Pancreas (tissue), 10 donors: ENCODE results near the gene STAT5B. TPM values are rescaled to one million over a fixed set of nuclear protein-coding genes. Genes with fewer than 3 reads are reported as not detected.
"Not testable (repeated sequence)": the region's sequence is repeated elsewhere in the genome, so short reads cannot be mapped to it uniquely, and the experiment has no call there.

Experiments
- ATAC-seq, 4 donors: fragments of 200-7000 bp; cut with Tn5 transposase; one replicate each; pipeline versions ENCODE4 v1.8.0 to v1.9.1; 2020; ENCODE audit warnings: mild to moderate bottlenecking in 4 of 4, moderate library complexity in 4 of 4
- DNase-seq, 6 donors: peaks; one replicate each; pipeline ENCODE4 v3.0.0-alpha.2; 2020
- FAIRE-seq: peaks from 2 replicates; lab custom pipeline; 2012; peaks lifted over from hg19 to GRCh38; lab: Jason Lieb, UNC
- H3K27ac ChIP-seq, 4 donors: fragments of 200-600 bp; sonication (generic); 1 replicate in 3 of 4; 2 replicates in 1 of 4; pipeline versions ENCODE4 v1.5.0 to v1.8.0; 2020
- H3K27me3 ChIP-seq, 4 donors: fragments of 200-600 bp; one replicate each; pipeline ENCODE4 v1.8.0; 2021
- H3K36me3 ChIP-seq, 3 donors: fragments of 200-600 bp; sonication (generic) in 1 of 3; one replicate each; pipeline versions ENCODE4 v1.5.0 to v1.8.0; 2020 to 2021
- H3K4me1 ChIP-seq, 3 donors: fragments of 200-600 bp; one replicate each; pipeline ENCODE4 v1.8.0; 2021
- H3K4me3 ChIP-seq, 4 donors: fragments of 200-600 bp; sonication (generic) in 2 of 4; one replicate each; pipeline versions ENCODE4 v1.5.0 to v1.8.0; 2020 to 2021
- H3K9me3 ChIP-seq, 4 donors: fragments of 200-600 bp; one replicate each; pipeline ENCODE4 v1.8.0; 2021
- WGBS, 2 donors: extraction: QIAGEN DNeasy Blood & Tissue Kit; methylation state at CpG; one replicate each; pipeline ENCODE4 v1.1.7; 2013; 5-methylcytosine and 5-hydroxymethylcytosine counted together
- intact Hi-C, 3 donors: fragments of 100-400 bp; cut with DNase I; formaldehyde crosslinking; loops; one replicate each; pipeline versions ENCODE4 v1.11.1 to v1.14.2; 2022
- polyA plus RNA-seq, 2 donors: library from polyadenylated mRNA; stranded (reverse); fragments of 200-250 nt; gene quantifications; one replicate each; pipeline ENCODE4 v1.2.3, GENCODE V29; 2013
- total RNA-seq, 6 donors: library from RNA; stranded (reverse); fragmentation: NEBNext Ultra II Directional in 4 of 6; extraction: Animal tissue kit (Norgen Biotek cat#: 25700) in 4 of 6; gene quantifications; one replicate each; pipeline versions ENCODE4 v1.2.1 to v1.2.4, GENCODE V29; 2021 to 2023
- TF ChIP-seq, protein P1 (sequence below), 4 donors: fragments of 200-600 bp; sonication (generic) in 3 of 4; IDR thresholded peaks; one replicate each; pipeline versions ENCODE4 v1.5.0 to v1.8.0; 2021; ENCODE audit warnings: antibody characterized with exemption in 4 of 4
- donor health status: healthy with polysubstance abuse.
- donor health status: DM: no; HTN: no; CAD: no; lungs with moderate emphysema.
- donor health status: DM: no; HTN: no; CAD: no.
- donor health status: control.
- donor health status: control.
- donor health status: Bipolar disorder and iron deficiency.
- donor health status: DM: yes; HTN: yes; CAD: no.
- donor health status: DM: no; HTN: no; CAD: no.
- donor health status: DM: no; HTN: no; CAD: no.
- donor health status: DM: yes; HTN: yes; CAD: no.

Gene STAT5B
- total and polyA plus RNA-seq, 8 donors: 17.9 to 27.5 (median 24.1) TPM

DNA sequence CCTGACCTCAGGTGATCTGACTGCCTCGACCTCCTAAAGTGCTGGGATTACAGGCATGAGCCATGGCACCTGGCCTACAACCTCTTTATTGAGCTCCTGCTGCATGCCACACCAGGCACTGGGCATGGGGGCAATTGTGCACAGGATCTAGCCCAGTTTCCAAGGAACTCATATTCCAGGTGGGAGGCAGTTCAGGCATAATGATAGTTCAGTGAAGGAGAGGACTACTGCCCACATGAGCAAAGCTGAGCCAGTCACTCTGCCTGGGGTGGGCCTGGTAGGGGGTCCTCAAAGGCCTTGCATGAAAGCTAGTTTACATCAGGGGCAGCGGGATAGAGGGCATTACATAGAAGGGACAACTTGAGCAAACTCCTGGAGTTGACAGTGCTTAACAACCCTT is 88.4 kb downstream of the STAT5B start:
- intact Hi-C loops: no loop called here
- no peaks in the 10 kb centered on the region for H3K9me3 ChIP-seq
- peaks cover 0 to 4% (median 0%) of the 10 kb centered on the region in 3 donors for H3K4me1 ChIP-seq
- TF ChIP-seq, protein P1, sequence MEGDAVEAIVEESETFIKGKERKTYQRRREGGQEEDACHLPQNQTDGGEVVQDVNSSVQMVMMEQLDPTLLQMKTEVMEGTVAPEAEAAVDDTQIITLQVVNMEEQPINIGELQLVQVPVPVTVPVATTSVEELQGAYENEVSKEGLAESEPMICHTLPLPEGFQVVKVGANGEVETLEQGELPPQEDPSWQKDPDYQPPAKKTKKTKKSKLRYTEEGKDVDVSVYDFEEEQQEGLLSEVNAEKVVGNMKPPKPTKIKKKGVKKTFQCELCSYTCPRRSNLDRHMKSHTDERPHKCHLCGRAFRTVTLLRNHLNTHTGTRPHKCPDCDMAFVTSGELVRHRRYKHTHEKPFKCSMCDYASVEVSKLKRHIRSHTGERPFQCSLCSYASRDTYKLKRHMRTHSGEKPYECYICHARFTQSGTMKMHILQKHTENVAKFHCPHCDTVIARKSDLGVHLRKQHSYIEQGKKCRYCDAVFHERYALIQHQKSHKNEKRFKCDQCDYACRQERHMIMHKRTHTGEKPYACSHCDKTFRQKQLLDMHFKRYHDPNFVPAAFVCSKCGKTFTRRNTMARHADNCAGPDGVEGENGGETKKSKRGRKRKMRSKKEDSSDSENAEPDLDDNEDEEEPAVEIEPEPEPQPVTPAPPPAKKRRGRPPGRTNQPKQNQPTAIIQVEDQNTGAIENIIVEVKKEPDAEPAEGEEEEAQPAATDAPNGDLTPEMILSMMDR (IDR thresholded peaks at IDR 0.05): no peak
- ATAC-seq: no peak
- no peaks in the 10 kb centered on the region for H3K36me3 ChIP-seq
- FAIRE-seq: no peak
- no peak overlapping the region for H3K4me3 ChIP-seq
- WGBS, 2 donors: 64% methylated on average over 2 of the region's 2 CpGs
- no peak overlapping the region for H3K27ac ChIP-seq
- DNase-seq: no peak
- no peaks in the 10 kb centered on the region for H3K27me3 ChIP-seq

DNA sequence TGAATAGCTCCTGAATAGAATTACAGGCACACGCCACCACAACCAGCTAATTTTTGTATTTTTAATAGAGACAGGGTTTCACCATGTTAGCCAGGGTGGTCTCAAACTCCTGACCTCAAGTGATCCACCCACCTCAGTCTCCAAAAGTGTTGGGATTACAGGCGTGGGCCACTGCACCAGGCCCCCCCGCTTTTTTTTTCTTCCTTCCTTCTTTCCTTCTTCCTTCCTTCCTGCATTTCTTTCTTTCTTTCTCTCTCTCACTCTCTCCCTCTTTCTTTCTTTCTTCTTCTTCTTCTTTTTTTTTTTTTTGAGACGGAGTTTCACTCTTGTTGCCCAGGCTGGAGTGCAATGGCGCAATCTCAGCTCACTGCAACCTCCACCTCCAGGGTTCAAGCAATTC is 90.0 kb downstream of the STAT5B start:
- H3K9me3 ChIP-seq, ATAC-seq, intact Hi-C loops, H3K27me3 ChIP-seq, DNase-seq, H3K4me1 ChIP-seq, FAIRE-seq, H3K4me3 ChIP-seq, H3K27ac ChIP-seq, H3K36me3 ChIP-seq: not testable (repeated sequence)
- WGBS, 2 donors: 87% methylated on average over 5 of the region's 5 CpGs

DNA sequence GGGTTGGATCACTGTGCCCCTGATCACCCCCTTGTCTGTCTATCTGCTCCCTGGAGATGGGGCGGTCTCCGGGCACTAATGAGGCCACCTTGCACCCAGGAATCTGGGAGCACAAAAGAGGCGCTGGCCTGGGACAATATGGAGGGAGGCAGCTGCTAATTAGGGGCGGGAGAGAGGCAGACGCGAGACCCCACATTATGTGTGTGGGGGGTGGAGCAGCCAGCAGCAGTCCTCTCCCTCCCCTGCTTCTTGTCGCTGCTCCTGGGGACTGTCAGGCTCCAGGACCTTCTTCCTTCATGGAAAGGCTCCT is 90.6 kb downstream of the STAT5B start:
- Histone ChIP-seq H3K36me3 (no peaks in the 10 kb centered on the region), H3K4me3 (no peak overlapping the region), H3K27me3 (no peaks in the 10 kb centered on the region), H3K27ac (no peak overlapping the region), H3K9me3 (no peaks in the 10 kb centered on the region), H3K4me1 (peaks cover 0 to 6% (median 4%) of the 10 kb centered on the region in 3 donors)
- FAIRE-seq (no peak), ATAC-seq (no peak), DNase-seq (no peak)
- TF ChIP-seq, protein P1 (IDR thresholded peaks at IDR 0.05): no peak
- WGBS, 2 donors: 82 to 87% methylated on average over 7 of the region's 7 CpGs
- intact Hi-C loops: no loop called here

- FAIRE-seq (no peak), DNase-seq (peak in 1 of 6 donors; percentile 45), ATAC-seq (no peak)
- Histone ChIP-seq H3K4me3 (peak within 1 kb of the TSS in 3 of 4 donors; percentile 33 to 59 (median 49)), H3K36me3 (no peaks in the 10 kb centered on the region), H3K9me3 (no peaks in the 10 kb centered on the region), H3K27ac (peak within 1 kb of the TSS in 2 of 4 donors; percentile 62 to 71), H3K4me1 (peaks cover 0 to 7% (median 6%) of the 10 kb centered on the region in 3 donors), H3K27me3 (no peaks in the 10 kb centered on the region)
- TF ChIP-seq, protein P1 (IDR thresholded peaks at IDR 0.05): no peak
- intact Hi-C loops: no loop called here
- WGBS, 2 donors: 83% methylated on average over 11 of the region's 11 CpGs
Measured at GRCh38 chr17:42184713-42185620, 91.2 kb downstream of the STAT5B start, which contains the start of gene HCRT. Gene HCRT, minus strand, starts transcription at chr17:42185452. Its CDS starts 87 bp downstream, at chr17:42185365.

GRCh38 chr17:42183741-42184711 is 92.2 kb downstream of the STAT5B start:
- TF ChIP-seq, protein P1 (IDR thresholded peaks at IDR 0.05): peak; percentile 66 to 88 (median 80)
- FAIRE-seq (no peak), DNase-seq (peak; percentile 61 to 93 (median 82)), ATAC-seq (peak; percentile 86 to 89 (median 88))
- peak overlapping the region; percentile 21 to 59 (median 41) for H3K4me3 ChIP-seq
- H3K36me3 ChIP-seq: no peaks in the 10 kb centered on the region
- peak overlapping the region in 3 of 4 donors; percentile 54 to 71 (median 62) for H3K27ac ChIP-seq
- peaks cover 0 to 7% (median 6%) of the 10 kb centered on the region in 3 donors for H3K4me1 ChIP-seq
- no peaks in the 10 kb centered on the region for H3K27me3 ChIP-seq
- intact Hi-C loops: no loop called here
- no peaks in the 10 kb centered on the region for H3K9me3 ChIP-seq
- whole genome bisulfite sequencing, 2 donors: 5% methylated on average over 72 to 83 of the region's 83 CpGs
